BLaER1 treated with 17β-estradiol and CSF1 and Interleukin-3, amounts not matched to agents 10 nM and 100 nM (cell line): ENCODE measurements around the gene FKBP1B.

Source experiments
- H3K27ac ChIP-seq, 11 experiments: shearing (Covaris generic); formaldehyde crosslinking; 2 replicates each; pipeline ENCODE4 v1.8.1; 2022
- H3K27me3 ChIP-seq, 11 experiments: shearing (Covaris generic); formaldehyde crosslinking; 2 replicates each; pipeline ENCODE4 v1.8.1; 2022
- H3K36me3 ChIP-seq, 11 experiments: shearing (Covaris generic); formaldehyde crosslinking; 2 replicates each; pipeline ENCODE4 v1.8.1; 2022
- H3K4me1 ChIP-seq, 10 experiments: shearing (Covaris generic); formaldehyde crosslinking; 2 replicates each; pipeline ENCODE4 v1.8.1; 2022
- H3K4me2 ChIP-seq, 11 experiments: shearing (Covaris generic); formaldehyde crosslinking; 2 replicates each; pipeline ENCODE4 v1.8.1; 2022
- H3K4me3 ChIP-seq, 10 experiments: shearing (Covaris generic); formaldehyde crosslinking; 2 replicates each; pipeline ENCODE4 v1.8.1; 2022
- H3K9ac ChIP-seq, 11 experiments: shearing (Covaris generic); formaldehyde crosslinking; 2 replicates each; pipeline ENCODE4 v1.8.1; 2022
- H3K9me3 ChIP-seq, 11 experiments: shearing (Covaris generic); formaldehyde crosslinking; replicated peaks in 1 of 11; 2 replicates each; pipeline ENCODE4 v1.8.1; 2022
- H4K20me1 ChIP-seq, 11 experiments: shearing (Covaris generic); formaldehyde crosslinking; 2 replicates each; pipeline ENCODE4 v1.8.1; 2022
- Cebpa-rat ChIP-seq, 11 experiments: shearing (Covaris generic); IDR thresholded peaks; 2 replicates each; pipeline ENCODE4 v1.8.1; 2022

The FKBP1B gene

GRCh38 chr2:24020244-24020643 lies 29.3 kb upstream of the FKBP1B start:
- peaks cover 5 to 38% (median 25%) of the 10 kb centered on the region in 11 experiments; a peak in 17 of 22 replicates for H3K36me3 ChIP-seq
- H3K4me1 ChIP-seq: peaks cover 0 to under 1% (median 0%) of the 10 kb centered on the region in 10 experiments; a peak in 2 of 20 replicates
- no peak for TF ChIP-seq Cebpa-rat (IDR thresholded peaks at IDR 0.05)
- no peak overlapping the region for H3K27ac ChIP-seq
- no peaks in the 10 kb centered on the region for H3K27me3 ChIP-seq
- H3K4me3 ChIP-seq: no peak overlapping the region
- H3K4me2 ChIP-seq: no peak overlapping the region
- H4K20me1 ChIP-seq: peaks cover 0 to 29% (median 0%) of the 10 kb centered on the region in 11 experiments; a peak in 5 of 22 replicates
- no peak overlapping the region for H3K9ac ChIP-seq
- no peaks in the 10 kb centered on the region for H3K9me3 ChIP-seq

GRCh38 chr2:24021122-24021998 lies 28.2 kb upstream of the FKBP1B start:
- Histone ChIP-seq H3K9ac (no peak overlapping the region), H3K9me3 (no peaks in the 10 kb centered on the region), H3K36me3 (peaks cover 14 to 49% (median 32%) of the 10 kb centered on the region in 11 experiments; a peak in 21 of 22 replicates), H3K27ac (no peak overlapping the region), H3K4me1 (no peaks in the 10 kb centered on the region), H3K4me3 (no peak overlapping the region), H3K4me2 (no peak overlapping the region), H3K27me3 (no peaks in the 10 kb centered on the region), H4K20me1 (peaks cover 0 to 35% (median 0%) of the 10 kb centered on the region in 11 experiments; a peak in 5 of 22 replicates)
- TF ChIP-seq Cebpa-rat (IDR thresholded peaks at IDR 0.05): no peak

- no peaks in the 10 kb centered on the region for H3K4me1 ChIP-seq
- no peak overlapping the region for H3K9ac ChIP-seq
- no peak overlapping the region for H3K4me3 ChIP-seq
- no peak overlapping the region for H3K4me2 ChIP-seq
- peaks cover 0 to 35% (median 0%) of the 10 kb centered on the region in 11 experiments; a peak in 5 of 22 replicates for H4K20me1 ChIP-seq
- H3K9me3 ChIP-seq: no peaks in the 10 kb centered on the region
- no peak for TF ChIP-seq Cebpa-rat (IDR thresholded peaks at IDR 0.05)
- no peaks in the 10 kb centered on the region for H3K27me3 ChIP-seq
- H3K36me3 ChIP-seq: peaks cover 20 to 60% (median 43%) of the 10 kb centered on the region in 11 experiments
- no peak overlapping the region for H3K27ac ChIP-seq
Measured at GRCh38 chr2:24022324-24022974, 27.1 kb upstream of the FKBP1B start.

- Histone ChIP-seq H3K4me2 (no peak overlapping the region), H3K4me3 (no peak overlapping the region), H3K9me3 (no peaks in the 10 kb centered on the region), H3K27me3 (no peaks in the 10 kb centered on the region), H3K4me1 (no peaks in the 10 kb centered on the region), H3K9ac (no peak overlapping the region), H3K27ac (no peak overlapping the region), H3K36me3 (peaks cover 22 to 67% (median 48%) of the 10 kb centered on the region in 11 experiments), H4K20me1 (peaks cover 0 to 35% (median 0%) of the 10 kb centered on the region in 11 experiments; a peak in 5 of 22 replicates)
- TF ChIP-seq Cebpa-rat (IDR thresholded peaks at IDR 0.05): no peak
Measured at GRCh38 chr2:24022975-24023575, 26.5 kb upstream of the FKBP1B start.

GRCh38 chr2:24024018-24024417 lies 25.5 kb upstream of the FKBP1B start:
- H3K4me1 ChIP-seq: no peaks in the 10 kb centered on the region
- H4K20me1 ChIP-seq: peaks cover 0 to 35% (median 0%) of the 10 kb centered on the region in 11 experiments; a peak in 5 of 22 replicates
- no peak overlapping the region for H3K4me2 ChIP-seq
- H3K9ac ChIP-seq: no peak overlapping the region
- no peak overlapping the region for H3K27ac ChIP-seq
- TF ChIP-seq Cebpa-rat (IDR thresholded peaks at IDR 0.05): no peak
- H3K27me3 ChIP-seq: no peaks in the 10 kb centered on the region
- H3K36me3 ChIP-seq: peaks cover 28 to 76% (median 58%) of the 10 kb centered on the region in 11 experiments
- H3K9me3 ChIP-seq: no peaks in the 10 kb centered on the region
- H3K4me3 ChIP-seq: no peak overlapping the region

GRCh38 chr2:24024996-24025663 lies 24.4 kb upstream of the FKBP1B start:
- H3K4me1 ChIP-seq: no peaks in the 10 kb centered on the region
- H3K4me3 ChIP-seq: no peak overlapping the region
- H4K20me1 ChIP-seq: peaks cover 0 to 35% (median 0%) of the 10 kb centered on the region in 11 experiments; a peak in 5 of 22 replicates
- no peak overlapping the region for H3K27ac ChIP-seq
- no peak overlapping the region for H3K4me2 ChIP-seq
- H3K9me3 ChIP-seq: no peaks in the 10 kb centered on the region
- no peaks in the 10 kb centered on the region for H3K27me3 ChIP-seq
- H3K36me3 ChIP-seq: peaks cover 39 to 87% (median 69%) of the 10 kb centered on the region in 11 experiments
- no peak for TF ChIP-seq Cebpa-rat (IDR thresholded peaks at IDR 0.05)
- H3K9ac ChIP-seq: no peak overlapping the region

GRCh38 chr2:24026233-24026632 lies 23.3 kb upstream of the FKBP1B start:
- no peak for TF ChIP-seq Cebpa-rat (IDR thresholded peaks at IDR 0.05)
- peaks cover 0 to 33% (median 0%) of the 10 kb centered on the region in 11 experiments; a peak in 5 of 22 replicates for H4K20me1 ChIP-seq
- H3K4me3 ChIP-seq: no peak overlapping the region
- H3K9ac ChIP-seq: no peak overlapping the region
- H3K9me3 ChIP-seq: no peaks in the 10 kb centered on the region
- H3K4me1 ChIP-seq: no peaks in the 10 kb centered on the region
- no peak overlapping the region for H3K27ac ChIP-seq
- H3K27me3 ChIP-seq: no peaks in the 10 kb centered on the region
- H3K36me3 ChIP-seq: peaks cover 50 to 98% (median 80%) of the 10 kb centered on the region in 11 experiments
- no peak overlapping the region for H3K4me2 ChIP-seq

GRCh38 chr2:24038786-24039499 lies 10.6 kb upstream of the FKBP1B start:
- Histone ChIP-seq H4K20me1 (peaks cover 0 to 18% (median 4%) of the 10 kb centered on the region in 11 experiments; a peak in 7 of 22 replicates), H3K36me3 (peaks cover 28 to 57% (median 41%) of the 10 kb centered on the region in 11 experiments), H3K4me1 (no peaks in the 10 kb centered on the region), H3K27ac (no peak overlapping the region), H3K27me3 (no peaks in the 10 kb centered on the region), H3K9ac (no peak overlapping the region), H3K4me3 (no peak overlapping the region), H3K9me3 (no peaks in the 10 kb centered on the region), H3K4me2 (no peak overlapping the region)
- no peak for TF ChIP-seq Cebpa-rat (IDR thresholded peaks at IDR 0.05)
